C4-2B (cell line): Measurements from ENCODE around the gene VCAN.

Experiments used
- ZFX ChIP-seq: fragments of 450-650 bp; IDR thresholded peaks from 2 replicates; pipeline ENCODE4 v1.6.1; 2017
- TF ChIP-seq, protein P1 (sequence below): fragments of 450-650 bp; conservative IDR thresholded peaks from 2 replicates; pipeline ENCODE4 v1.5.1; 2017; ENCODE audit warnings: mild to moderate bottlenecking

DNA sequence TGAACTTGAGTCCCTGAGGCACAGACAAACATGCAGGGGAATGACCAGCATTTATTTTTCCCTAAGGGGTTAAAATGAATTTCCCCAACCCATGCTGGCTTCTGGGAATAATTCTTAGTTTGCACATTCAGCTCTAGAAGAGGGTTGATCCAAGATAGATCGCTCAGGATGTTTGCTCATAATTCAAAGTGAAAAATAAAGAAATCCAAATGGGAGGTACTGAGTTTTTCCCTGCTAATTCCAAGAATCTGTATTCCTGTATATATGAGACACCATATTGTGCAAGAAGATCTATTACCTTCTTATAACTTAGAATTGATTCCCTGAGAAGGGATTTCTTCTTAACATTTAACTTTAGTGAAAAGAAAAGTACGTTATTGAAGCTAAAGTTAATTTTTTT is 96.2 kb downstream of the VCAN start:
- TF ChIP-seq, protein P1, sequence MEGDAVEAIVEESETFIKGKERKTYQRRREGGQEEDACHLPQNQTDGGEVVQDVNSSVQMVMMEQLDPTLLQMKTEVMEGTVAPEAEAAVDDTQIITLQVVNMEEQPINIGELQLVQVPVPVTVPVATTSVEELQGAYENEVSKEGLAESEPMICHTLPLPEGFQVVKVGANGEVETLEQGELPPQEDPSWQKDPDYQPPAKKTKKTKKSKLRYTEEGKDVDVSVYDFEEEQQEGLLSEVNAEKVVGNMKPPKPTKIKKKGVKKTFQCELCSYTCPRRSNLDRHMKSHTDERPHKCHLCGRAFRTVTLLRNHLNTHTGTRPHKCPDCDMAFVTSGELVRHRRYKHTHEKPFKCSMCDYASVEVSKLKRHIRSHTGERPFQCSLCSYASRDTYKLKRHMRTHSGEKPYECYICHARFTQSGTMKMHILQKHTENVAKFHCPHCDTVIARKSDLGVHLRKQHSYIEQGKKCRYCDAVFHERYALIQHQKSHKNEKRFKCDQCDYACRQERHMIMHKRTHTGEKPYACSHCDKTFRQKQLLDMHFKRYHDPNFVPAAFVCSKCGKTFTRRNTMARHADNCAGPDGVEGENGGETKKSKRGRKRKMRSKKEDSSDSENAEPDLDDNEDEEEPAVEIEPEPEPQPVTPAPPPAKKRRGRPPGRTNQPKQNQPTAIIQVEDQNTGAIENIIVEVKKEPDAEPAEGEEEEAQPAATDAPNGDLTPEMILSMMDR: no peak
- TF ChIP-seq ZFX: no peak
